ENCODE results near the gene BPGM.
"Not testable (repeated sequence)": the region's sequence is repeated elsewhere in the genome, so short reads cannot be mapped to it uniquely, and the experiment has no call there.

BPGM gene

DNA sequence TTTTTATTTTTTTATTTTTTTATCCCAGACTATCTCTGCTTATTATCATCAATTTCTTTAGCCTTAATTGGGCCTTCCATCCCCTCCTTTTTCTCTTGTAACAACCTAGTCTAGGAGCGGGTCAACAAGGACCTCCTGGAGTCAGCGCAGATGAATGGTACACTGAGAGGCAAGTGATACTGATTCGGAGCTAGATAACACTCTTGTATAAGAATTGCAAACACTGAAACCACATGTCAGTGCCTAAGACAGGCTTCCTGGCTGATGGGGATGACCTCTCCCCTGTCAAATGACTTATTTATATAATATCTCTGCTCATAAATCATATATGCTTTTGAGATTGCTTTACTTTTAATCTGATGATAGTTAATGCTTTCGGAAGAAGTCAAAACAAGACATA is 22.7 kb downstream of the BPGM start:
- 91% methylated on average over 3 of the region's 4 CpGs for WGBS
- no peak overlapping the region for H3K4me3 ChIP-seq (ENCODE audit: low read length)
- H3K27ac ChIP-seq (ENCODE audit: low read depth, low read length): no peak overlapping the region
- H3K9me3 ChIP-seq (ENCODE audit: insufficient read depth, low read depth, low read length): peaks cover 2% of the 10 kb centered on the region; the same call in 1 of the 2 replicates
- H3K36me3 ChIP-seq (ENCODE audit: insufficient read depth, low read length): peaks cover 3% of the 10 kb centered on the region; the same call in 1 of the 2 replicates
- no peak overlapping the region for H3K9ac ChIP-seq (ENCODE audit: low read depth, low read length)
- H3K27me3 ChIP-seq (ENCODE audit: insufficient read depth, low read length): no peaks in the 10 kb centered on the region
- peaks cover 12% of the 10 kb centered on the region for H3K4me1 ChIP-seq (ENCODE audit: insufficient read depth, low read length)

DNA sequence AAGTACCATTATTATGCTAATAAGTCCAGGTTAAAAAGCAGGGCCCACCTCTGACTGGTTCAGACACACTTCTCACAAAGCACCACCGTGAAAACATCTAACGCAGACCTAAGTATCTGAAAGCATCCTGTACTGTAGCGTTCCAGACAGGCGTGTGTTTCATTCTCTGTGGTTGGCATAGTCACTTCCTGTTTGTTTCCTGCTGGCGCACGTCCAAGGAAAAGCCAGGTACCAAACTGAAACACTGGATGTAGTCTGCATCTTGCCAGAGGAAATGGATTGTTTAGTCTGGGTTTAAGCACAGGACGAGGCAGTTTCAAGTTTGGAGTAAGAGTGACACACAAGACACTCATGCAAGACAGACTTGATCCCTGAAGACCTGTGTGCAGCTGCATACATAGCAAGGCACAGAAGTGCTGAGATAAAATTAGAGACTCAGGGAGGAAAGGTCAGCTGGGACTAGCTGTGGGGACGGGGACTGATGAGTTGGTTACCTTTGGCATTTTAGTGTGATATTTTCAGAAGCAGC is 23.3 kb downstream of the BPGM start:
- H3K4me3 ChIP-seq (ENCODE audit: low read length): no peak overlapping the region
- no peak overlapping the region for H3K9ac ChIP-seq (ENCODE audit: low read depth, low read length)
- no peak overlapping the region for H3K27ac ChIP-seq (ENCODE audit: low read depth, low read length)
- H3K4me1 ChIP-seq (ENCODE audit: insufficient read depth, low read length): peaks cover 12% of the 10 kb centered on the region
- H3K27me3 ChIP-seq (ENCODE audit: insufficient read depth, low read length): no peaks in the 10 kb centered on the region
- H3K9me3 ChIP-seq (ENCODE audit: insufficient read depth, low read depth, low read length): peaks cover 7% of the 10 kb centered on the region
- 74% methylated on average over 8 of the region's 8 CpGs for WGBS
- H3K36me3 ChIP-seq (ENCODE audit: insufficient read depth, low read length): peaks cover 3% of the 10 kb centered on the region; the same call in 1 of the 2 replicates

DNA sequence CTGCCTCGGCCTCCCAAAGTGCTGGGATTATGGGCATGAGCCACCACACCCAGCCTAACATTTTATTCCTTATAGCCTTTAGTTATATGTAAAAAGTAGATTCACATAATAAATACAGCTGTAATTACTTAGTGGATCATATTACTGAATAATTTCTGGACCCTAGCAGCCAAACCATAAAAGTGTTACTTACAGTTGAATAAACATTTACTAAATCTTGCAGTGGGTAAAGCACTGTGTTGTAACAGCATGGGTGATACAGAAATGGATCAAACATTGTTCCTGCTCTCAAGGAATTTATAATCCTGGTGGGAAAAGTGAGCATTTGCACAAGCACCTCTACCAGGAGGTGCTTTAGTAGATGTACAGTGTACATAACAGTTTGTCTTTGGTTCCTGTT is 25.0 kb downstream of the BPGM start:
- Histone ChIP-seq H3K27me3 (ENCODE audit: insufficient read depth, low read length) (no peaks in the 10 kb centered on the region), H3K4me1 (ENCODE audit: insufficient read depth, low read length) (peaks cover 16% of the 10 kb centered on the region), H3K27ac (ENCODE audit: low read depth, low read length) (no peak overlapping the region), H3K9me3 (ENCODE audit: insufficient read depth, low read depth, low read length) (peaks cover 7% of the 10 kb centered on the region), H3K36me3 (ENCODE audit: insufficient read depth, low read length) (peaks cover 3% of the 10 kb centered on the region; the same call in 1 of the 2 replicates), H3K9ac (ENCODE audit: low read depth, low read length) (no peak overlapping the region), H3K4me3 (ENCODE audit: low read length) (no peak overlapping the region)
- WGBS: 100% methylated on average over 1 of the region's 1 CpG

DNA sequence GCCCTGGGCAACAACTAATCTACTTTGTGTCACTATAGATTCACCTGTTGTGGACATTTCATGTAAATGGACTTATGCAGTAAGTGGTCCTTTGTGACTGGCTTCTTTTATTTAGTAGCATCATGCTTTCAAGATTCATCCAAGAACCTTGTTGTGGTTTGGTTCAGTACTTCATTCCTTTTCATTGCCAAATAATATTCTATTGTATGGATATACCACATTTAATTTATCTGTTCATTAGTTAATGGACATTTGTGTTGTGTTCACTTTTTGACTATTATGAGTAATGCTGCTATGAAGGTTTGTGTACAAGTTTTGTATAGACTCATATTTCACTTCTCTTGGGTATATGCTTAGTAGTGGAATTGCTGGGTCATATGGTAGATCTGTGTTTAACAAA is 27.8 kb downstream of the BPGM start:
- Histone ChIP-seq H3K9me3 (ENCODE audit: insufficient read depth, low read depth, low read length) (peaks cover 7% of the 10 kb centered on the region), H3K4me3 (ENCODE audit: low read length) (no peak overlapping the region), H3K4me1 (ENCODE audit: insufficient read depth, low read length) (peaks cover 16% of the 10 kb centered on the region), H3K27ac (ENCODE audit: low read depth, low read length) (no peak overlapping the region), H3K9ac (ENCODE audit: low read depth, low read length) (no peak overlapping the region), H3K27me3 (ENCODE audit: insufficient read depth, low read length) (no peaks in the 10 kb centered on the region), H3K36me3 (ENCODE audit: insufficient read depth, low read length) (peaks cover 9% of the 10 kb centered on the region)

DNA sequence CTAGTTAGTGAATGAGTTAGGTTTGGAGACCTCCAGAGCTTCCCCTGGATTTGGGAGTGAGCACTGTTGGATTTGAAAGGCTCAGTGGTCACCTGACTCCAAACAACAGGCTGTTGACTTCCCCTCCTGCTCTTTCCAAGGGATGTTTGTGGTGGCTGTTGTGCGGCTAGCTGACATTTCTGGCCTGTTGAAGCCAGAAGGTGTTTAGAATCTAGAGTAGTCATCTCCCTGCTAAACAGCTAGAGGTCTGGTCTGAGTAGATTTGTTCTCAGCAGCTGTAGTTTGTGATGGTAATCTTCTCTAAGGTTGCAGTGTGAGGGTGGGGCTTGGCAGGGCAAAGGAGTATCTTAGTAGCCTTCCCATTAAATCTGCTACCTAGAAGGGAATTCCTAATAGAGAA is 30.1 kb downstream of the BPGM start:
- Histone ChIP-seq H3K27ac (ENCODE audit: low read depth, low read length) (no peak overlapping the region), H3K9ac (ENCODE audit: low read depth, low read length) (no peak overlapping the region)
- 93% methylated on average over 1 of the region's 1 CpG for WGBS

DNA sequence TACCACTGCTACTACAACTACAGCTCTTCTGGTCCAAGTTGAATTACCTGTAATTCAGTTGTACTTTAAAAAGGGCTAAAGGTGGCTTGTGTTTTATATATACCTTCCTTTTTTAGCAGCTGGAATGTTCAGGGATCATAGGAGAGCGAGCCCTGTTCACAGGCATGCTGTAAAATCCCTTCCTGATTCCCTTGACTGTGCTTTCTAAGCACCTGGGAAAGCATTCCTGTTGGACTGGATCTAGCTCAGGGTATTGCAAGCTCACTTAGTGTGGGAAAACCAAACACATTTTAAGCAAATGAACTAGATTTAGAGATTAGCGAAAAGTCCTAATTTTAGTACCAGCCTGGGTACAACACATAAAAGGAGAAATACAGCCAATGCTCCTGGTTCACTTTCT is 31.5 kb downstream of the BPGM start:
- 98% methylated on average over 2 of the region's 2 CpGs for WGBS
- Histone ChIP-seq H3K4me1 (ENCODE audit: insufficient read depth, low read length) (peaks cover 8% of the 10 kb centered on the region), H3K27ac (ENCODE audit: low read depth, low read length) (no peak overlapping the region), H3K36me3 (ENCODE audit: insufficient read depth, low read length) (peaks cover 19% of the 10 kb centered on the region), H3K9me3 (ENCODE audit: insufficient read depth, low read depth, low read length) (peaks cover 7% of the 10 kb centered on the region), H3K27me3 (ENCODE audit: insufficient read depth, low read length) (no peaks in the 10 kb centered on the region), H3K9ac (ENCODE audit: low read depth, low read length) (no peak overlapping the region), H3K4me3 (ENCODE audit: low read length) (no peak overlapping the region)

More for the DNA sequence above, 30.1 kb downstream of the BPGM start:
- H3K4me1 ChIP-seq (ENCODE audit: insufficient read depth, low read length): peaks cover 8% of the 10 kb centered on the region
- peaks cover 19% of the 10 kb centered on the region for H3K36me3 ChIP-seq (ENCODE audit: insufficient read depth, low read length)
- H3K4me3 ChIP-seq (ENCODE audit: low read length): no peak overlapping the region
- no peaks in the 10 kb centered on the region for H3K27me3 ChIP-seq (ENCODE audit: insufficient read depth, low read length)
- peaks cover 7% of the 10 kb centered on the region for H3K9me3 ChIP-seq (ENCODE audit: insufficient read depth, low read depth, low read length)

DNA sequence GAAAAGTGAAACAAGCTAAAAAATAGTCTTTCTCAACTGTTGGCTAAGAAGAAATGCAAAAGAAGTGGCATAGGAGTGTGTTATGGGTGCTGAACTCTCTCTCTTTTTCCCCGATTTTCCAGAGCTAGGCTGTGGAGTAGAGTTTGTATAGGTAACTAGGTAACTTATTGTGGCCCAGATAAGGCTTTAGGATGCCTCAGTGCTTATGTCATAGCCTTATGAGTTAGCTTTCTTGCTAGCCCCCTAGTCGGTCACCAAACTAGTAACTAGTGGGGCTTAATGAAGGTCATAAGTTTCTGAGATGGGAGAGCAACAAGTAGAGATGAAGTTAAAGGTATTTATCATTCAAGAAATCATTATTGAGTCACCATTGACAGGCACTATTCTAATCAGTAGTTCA is 32.4 kb downstream of the BPGM start:
- Histone ChIP-seq H3K9ac (ENCODE audit: low read depth, low read length) (no peak overlapping the region), H3K4me3 (ENCODE audit: low read length) (no peak overlapping the region), H3K4me1 (ENCODE audit: insufficient read depth, low read length) (peaks cover 8% of the 10 kb centered on the region), H3K36me3 (ENCODE audit: insufficient read depth, low read length) (peaks cover 19% of the 10 kb centered on the region), H3K9me3 (ENCODE audit: insufficient read depth, low read depth, low read length) (peaks cover 7% of the 10 kb centered on the region), H3K27ac (ENCODE audit: low read depth, low read length) (no peak overlapping the region), H3K27me3 (ENCODE audit: insufficient read depth, low read length) (no peaks in the 10 kb centered on the region)
- 85% methylated on average over 2 of the region's 2 CpGs for WGBS

DNA sequence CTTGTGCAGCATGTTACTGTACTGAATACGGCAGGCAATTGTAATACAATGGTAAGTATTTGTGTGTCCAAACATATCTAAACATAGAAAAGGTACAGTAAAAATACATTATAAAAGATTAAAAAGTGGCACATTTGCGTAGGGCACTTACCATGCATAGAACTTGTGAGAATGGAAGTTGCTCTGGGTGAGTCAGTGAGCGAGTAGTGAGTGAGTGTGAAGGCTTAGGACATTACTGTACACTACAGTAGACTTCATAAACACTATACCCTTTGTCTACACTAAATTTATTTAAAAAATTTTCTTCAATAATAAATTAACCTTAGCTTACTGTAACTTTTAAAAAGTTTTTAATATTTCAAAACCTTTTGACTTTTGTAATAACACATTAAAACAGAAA is 37.5 kb downstream of the BPGM start:
- Histone ChIP-seq H3K36me3 (ENCODE audit: insufficient read depth, low read length) (peaks cover 12% of the 10 kb centered on the region), H3K27ac (ENCODE audit: low read depth, low read length) (no peak overlapping the region), H3K9ac (ENCODE audit: low read depth, low read length) (no peak overlapping the region), H3K4me1 (ENCODE audit: insufficient read depth, low read length) (no peaks in the 10 kb centered on the region), H3K9me3 (ENCODE audit: insufficient read depth, low read depth, low read length) (no peaks in the 10 kb centered on the region), H3K27me3 (ENCODE audit: insufficient read depth, low read length) (no peaks in the 10 kb centered on the region), H3K4me3 (ENCODE audit: low read length) (no peak overlapping the region)
- 87% methylated on average over 2 of the region's 3 CpGs for WGBS

DNA sequence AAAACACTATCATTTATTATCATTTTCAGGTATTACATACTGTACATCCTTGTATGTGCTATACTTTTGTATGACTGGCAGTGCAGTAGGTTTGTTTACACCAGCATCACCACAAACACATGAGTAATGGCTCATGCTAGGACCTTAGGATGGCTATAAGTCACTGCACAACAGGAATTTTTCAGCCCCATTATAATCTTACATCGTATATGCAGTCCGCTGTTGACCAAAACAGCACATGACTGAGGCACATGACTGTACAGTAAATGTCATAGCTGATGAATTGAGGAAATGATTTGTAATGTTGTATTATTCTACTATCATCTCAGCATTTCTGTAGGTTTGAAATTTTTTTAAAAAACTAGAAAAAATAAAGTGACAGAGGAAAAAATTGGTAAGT is 38.6 kb downstream of the BPGM start:
- 100% methylated on average over 2 of the region's 2 CpGs for WGBS
- H3K9me3 ChIP-seq (ENCODE audit: insufficient read depth, low read depth, low read length): no peaks in the 10 kb centered on the region
- H3K27ac ChIP-seq (ENCODE audit: low read depth, low read length): no peak overlapping the region
- H3K4me1 ChIP-seq (ENCODE audit: insufficient read depth, low read length): no peaks in the 10 kb centered on the region
- no peak overlapping the region for H3K9ac ChIP-seq (ENCODE audit: low read depth, low read length)
- 0 out of 2 replicates have a peak, but pooled peaks cover 2% of the 10 kb centered on the region for H3K36me3 ChIP-seq (ENCODE audit: insufficient read depth, low read length)
- no peaks in the 10 kb centered on the region for H3K27me3 ChIP-seq (ENCODE audit: insufficient read depth, low read length)
- no peak overlapping the region for H3K4me3 ChIP-seq (ENCODE audit: low read length)

DNA sequence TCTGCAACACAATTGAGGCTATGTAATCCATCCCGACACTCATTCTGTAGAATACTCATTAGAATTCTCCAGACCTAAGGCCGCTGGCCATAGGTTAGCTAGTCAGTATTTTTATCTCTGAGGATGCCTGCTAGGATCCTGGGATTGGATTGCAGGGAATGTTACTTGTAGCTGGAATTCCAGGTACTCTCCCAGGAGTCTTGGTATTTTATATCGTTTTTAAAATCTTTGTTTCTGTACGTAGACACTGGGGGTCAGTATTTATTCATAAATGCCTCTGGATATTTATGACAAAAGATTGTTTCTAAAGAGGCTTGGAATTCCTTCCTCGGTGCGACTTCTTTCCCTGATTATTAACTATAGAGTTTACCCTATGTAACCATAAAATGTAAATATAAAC is 40.1 kb downstream of the BPGM start:
- Histone ChIP-seq H3K4me3 (ENCODE audit: low read length) (no peak overlapping the region), H3K4me1 (ENCODE audit: insufficient read depth, low read length) (no peaks in the 10 kb centered on the region), H3K27me3 (ENCODE audit: insufficient read depth, low read length) (no peaks in the 10 kb centered on the region), H3K36me3 (ENCODE audit: insufficient read depth, low read length) (no peaks in the 10 kb centered on the region), H3K9me3 (ENCODE audit: insufficient read depth, low read depth, low read length) (no peaks in the 10 kb centered on the region), H3K27ac (ENCODE audit: low read depth, low read length) (no peak overlapping the region), H3K9ac (ENCODE audit: low read depth, low read length) (no peak overlapping the region)
- WGBS: 81% methylated on average over 4 of the region's 6 CpGs

DNA sequence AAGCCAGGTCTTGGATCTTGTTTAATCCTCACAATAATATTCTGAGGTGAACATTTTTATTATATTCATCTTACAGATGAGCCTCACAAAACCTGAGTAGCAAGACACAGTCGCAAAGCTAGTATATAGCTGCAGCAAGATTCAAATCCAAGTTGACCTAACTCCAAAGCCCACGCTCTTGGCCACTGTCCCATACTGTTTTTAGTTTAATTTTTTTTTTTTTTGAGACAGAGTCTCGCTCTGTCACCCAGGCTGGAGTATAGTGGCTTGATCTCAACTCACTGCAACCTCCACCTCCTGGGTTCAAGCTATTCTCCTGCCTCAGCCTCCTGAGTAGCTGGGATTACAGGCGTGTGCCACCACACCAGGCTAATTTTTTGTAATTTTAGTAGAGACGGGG is 42.9 kb downstream of the BPGM start:
- not testable (repeated sequence) for H3K27me3 ChIP-seq (ENCODE audit: insufficient read depth, low read length); H3K9me3 ChIP-seq (ENCODE audit: insufficient read depth, low read depth, low read length); H3K9ac ChIP-seq (ENCODE audit: low read depth, low read length); H3K4me3 ChIP-seq (ENCODE audit: low read length); H3K4me1 ChIP-seq (ENCODE audit: insufficient read depth, low read length); H3K36me3 ChIP-seq (ENCODE audit: insufficient read depth, low read length); H3K27ac ChIP-seq (ENCODE audit: low read depth, low read length)
- 86% methylated on average over 5 of the region's 5 CpGs for WGBS

DNA sequence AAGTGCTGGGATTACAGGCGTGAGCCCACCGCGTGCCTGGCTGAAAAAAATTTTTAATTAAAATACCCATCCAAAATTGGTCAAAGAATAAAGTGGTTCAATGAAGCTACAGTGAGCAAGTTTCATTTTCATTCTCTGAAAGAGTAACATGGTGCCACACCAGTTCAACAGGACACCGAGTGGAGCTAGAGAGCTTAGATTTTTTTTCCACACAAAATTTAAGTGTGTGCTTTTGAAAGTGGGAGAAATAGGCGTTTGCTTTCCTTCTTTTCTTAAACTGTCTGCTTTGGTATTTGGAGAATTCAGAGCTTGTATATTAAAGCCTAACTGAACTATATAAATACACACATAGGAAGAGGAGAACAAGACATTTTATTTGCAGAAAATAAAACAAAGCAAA is 43.4 kb downstream of the BPGM start:
- Histone ChIP-seq H3K27me3 (ENCODE audit: insufficient read depth, low read length) (no peaks in the 10 kb centered on the region), H3K27ac (ENCODE audit: low read depth, low read length) (no peak overlapping the region), H3K4me1 (ENCODE audit: insufficient read depth, low read length) (no peaks in the 10 kb centered on the region; the same call in 1 of the 2 replicates), H3K4me3 (ENCODE audit: low read length) (no peak overlapping the region), H3K9me3 (ENCODE audit: insufficient read depth, low read depth, low read length) (no peaks in the 10 kb centered on the region), H3K36me3 (ENCODE audit: insufficient read depth, low read length) (no peaks in the 10 kb centered on the region), H3K9ac (ENCODE audit: low read depth, low read length) (no peak overlapping the region)
- WGBS: 88% methylated on average over 4 of the region's 5 CpGs

All from HUES64 (cell line).